ENCODE results near the gene IP6K3. TPM values are rescaled to one million over a fixed set of nuclear protein-coding genes. Genes with fewer than 3 reads are reported as not detected.

The IP6K3 gene
- total RNA-seq, 6 experiments from 2014 or later, result 0.25 to 0.83 (median 0.50) TPM; not detected in 2

GRCh38 chr6:33781131-33781975, 34.6 kb upstream of the IP6K3 start:
- TF ChIP-seq, protein P1, sequence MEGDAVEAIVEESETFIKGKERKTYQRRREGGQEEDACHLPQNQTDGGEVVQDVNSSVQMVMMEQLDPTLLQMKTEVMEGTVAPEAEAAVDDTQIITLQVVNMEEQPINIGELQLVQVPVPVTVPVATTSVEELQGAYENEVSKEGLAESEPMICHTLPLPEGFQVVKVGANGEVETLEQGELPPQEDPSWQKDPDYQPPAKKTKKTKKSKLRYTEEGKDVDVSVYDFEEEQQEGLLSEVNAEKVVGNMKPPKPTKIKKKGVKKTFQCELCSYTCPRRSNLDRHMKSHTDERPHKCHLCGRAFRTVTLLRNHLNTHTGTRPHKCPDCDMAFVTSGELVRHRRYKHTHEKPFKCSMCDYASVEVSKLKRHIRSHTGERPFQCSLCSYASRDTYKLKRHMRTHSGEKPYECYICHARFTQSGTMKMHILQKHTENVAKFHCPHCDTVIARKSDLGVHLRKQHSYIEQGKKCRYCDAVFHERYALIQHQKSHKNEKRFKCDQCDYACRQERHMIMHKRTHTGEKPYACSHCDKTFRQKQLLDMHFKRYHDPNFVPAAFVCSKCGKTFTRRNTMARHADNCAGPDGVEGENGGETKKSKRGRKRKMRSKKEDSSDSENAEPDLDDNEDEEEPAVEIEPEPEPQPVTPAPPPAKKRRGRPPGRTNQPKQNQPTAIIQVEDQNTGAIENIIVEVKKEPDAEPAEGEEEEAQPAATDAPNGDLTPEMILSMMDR (IDR thresholded peaks at IDR 0.05), result no peak
- Mint-ChIP-seq H3K27ac (peak overlapping the region; percentile 72), H3K4me1 (ENCODE audit: low read depth) (peaks cover 60% of the 10 kb centered on the region), H3K9me3 (no peaks in the 10 kb centered on the region), H3K36me3 (ENCODE audit: low read depth) (peaks cover 62% of the 10 kb centered on the region), H3K4me3 (peak overlapping the region; percentile 63), H3K27me3 (ENCODE audit: insufficient read depth) (peaks cover 2% of the 10 kb centered on the region; the same call in 1 of the 2 replicates)
- peak; percentile 11 for DNase-seq

- H3K36me3 Mint-ChIP-seq (ENCODE audit: low read depth), result peaks cover 66% of the 10 kb centered on the region
These were observed 33.2 kb upstream of the IP6K3 start for GRCh38 chr6:33779895-33780294.

DNA sequence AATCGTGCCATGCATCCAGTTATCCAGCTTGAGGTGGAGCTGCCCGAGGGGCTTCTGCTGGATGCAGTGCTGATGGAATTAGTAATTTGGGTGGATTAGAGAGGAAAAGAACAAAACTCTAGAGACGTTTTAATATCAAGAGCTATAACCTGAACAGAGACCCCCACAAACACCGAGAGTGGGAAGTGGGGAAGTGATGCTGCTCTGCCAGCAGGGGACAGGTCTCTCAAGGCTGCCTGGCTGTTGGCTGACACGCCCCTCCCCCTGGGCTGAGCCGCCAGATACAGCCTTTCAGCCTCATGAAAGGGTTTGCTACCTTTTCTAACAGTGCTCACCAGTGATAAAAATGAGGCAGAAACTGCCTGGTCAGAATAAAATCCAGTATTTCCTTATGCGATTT, 32.6 kb upstream of the IP6K3 start:
- Mint-ChIP-seq H3K36me3 (ENCODE audit: low read depth) (peaks cover 70% of the 10 kb centered on the region), H3K4me1 (ENCODE audit: low read depth) (peaks cover 45% of the 10 kb centered on the region), H3K27ac (no peak overlapping the region), H3K4me3 (no peak overlapping the region), H3K27me3 (ENCODE audit: insufficient read depth) (peaks cover 2% of the 10 kb centered on the region; the same call in 1 of the 2 replicates), H3K9me3 (no peaks in the 10 kb centered on the region)
- no peak for DNase-seq
- TF ChIP-seq, protein P1 (IDR thresholded peaks at IDR 0.05), result no peak

More at GRCh38 chr6:33779895-33780294, 33.2 kb upstream of the IP6K3 start:
- Mint-ChIP-seq H3K9me3 (no peaks in the 10 kb centered on the region), H3K4me1 (ENCODE audit: low read depth) (peaks cover 47% of the 10 kb centered on the region), H3K27me3 (ENCODE audit: insufficient read depth) (peaks cover 2% of the 10 kb centered on the region; the same call in 1 of the 2 replicates), H3K4me3 (no peak overlapping the region), H3K27ac (no peak overlapping the region)
- TF ChIP-seq, protein P1 (IDR thresholded peaks at IDR 0.05), result no peak
- DNase-seq, result no peak

DNA sequence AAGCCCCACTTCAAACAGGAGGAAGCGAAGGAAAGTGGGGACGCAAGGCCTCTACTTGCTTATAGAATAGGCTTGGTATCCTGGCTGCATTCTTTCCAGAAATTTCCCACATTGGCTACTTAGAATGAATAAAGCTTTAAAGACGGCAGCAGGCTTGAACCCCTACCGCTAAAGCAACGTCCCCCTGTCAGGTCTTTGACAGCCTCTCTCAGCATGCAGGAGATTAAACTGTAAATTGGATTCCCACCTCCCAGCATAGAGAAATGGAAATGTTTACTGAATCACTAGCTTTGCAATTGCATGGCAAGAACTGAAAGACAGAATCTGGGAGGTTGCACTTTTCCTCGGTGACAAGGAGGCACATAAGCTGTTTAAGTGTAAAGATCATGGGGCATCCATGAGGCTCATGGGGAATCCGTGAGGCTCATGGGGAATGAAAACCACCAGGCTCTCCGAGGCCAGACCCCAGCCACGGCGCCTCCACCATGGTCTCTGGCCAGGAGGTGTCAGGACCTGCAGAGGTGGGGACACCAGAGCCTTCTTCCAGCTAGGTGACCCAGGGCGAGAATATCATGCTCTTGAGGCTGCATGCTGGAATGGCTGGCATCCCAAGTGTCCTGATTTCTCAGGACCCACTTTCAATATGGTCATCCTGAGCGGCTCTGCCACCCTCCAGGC, 31.9 kb upstream of the IP6K3 start:
- Mint-ChIP-seq H3K9me3 (no peaks in the 10 kb centered on the region), H3K4me3 (no peak overlapping the region), H3K27me3 (ENCODE audit: insufficient read depth) (peaks cover 2% of the 10 kb centered on the region; the same call in 1 of the 2 replicates), H3K27ac (no peak overlapping the region), H3K4me1 (ENCODE audit: low read depth) (peaks cover 41% of the 10 kb centered on the region), H3K36me3 (ENCODE audit: low read depth) (peaks cover 64% of the 10 kb centered on the region)
- TF ChIP-seq, protein P1 (IDR thresholded peaks at IDR 0.05), result no peak
- no peak for DNase-seq

DNA sequence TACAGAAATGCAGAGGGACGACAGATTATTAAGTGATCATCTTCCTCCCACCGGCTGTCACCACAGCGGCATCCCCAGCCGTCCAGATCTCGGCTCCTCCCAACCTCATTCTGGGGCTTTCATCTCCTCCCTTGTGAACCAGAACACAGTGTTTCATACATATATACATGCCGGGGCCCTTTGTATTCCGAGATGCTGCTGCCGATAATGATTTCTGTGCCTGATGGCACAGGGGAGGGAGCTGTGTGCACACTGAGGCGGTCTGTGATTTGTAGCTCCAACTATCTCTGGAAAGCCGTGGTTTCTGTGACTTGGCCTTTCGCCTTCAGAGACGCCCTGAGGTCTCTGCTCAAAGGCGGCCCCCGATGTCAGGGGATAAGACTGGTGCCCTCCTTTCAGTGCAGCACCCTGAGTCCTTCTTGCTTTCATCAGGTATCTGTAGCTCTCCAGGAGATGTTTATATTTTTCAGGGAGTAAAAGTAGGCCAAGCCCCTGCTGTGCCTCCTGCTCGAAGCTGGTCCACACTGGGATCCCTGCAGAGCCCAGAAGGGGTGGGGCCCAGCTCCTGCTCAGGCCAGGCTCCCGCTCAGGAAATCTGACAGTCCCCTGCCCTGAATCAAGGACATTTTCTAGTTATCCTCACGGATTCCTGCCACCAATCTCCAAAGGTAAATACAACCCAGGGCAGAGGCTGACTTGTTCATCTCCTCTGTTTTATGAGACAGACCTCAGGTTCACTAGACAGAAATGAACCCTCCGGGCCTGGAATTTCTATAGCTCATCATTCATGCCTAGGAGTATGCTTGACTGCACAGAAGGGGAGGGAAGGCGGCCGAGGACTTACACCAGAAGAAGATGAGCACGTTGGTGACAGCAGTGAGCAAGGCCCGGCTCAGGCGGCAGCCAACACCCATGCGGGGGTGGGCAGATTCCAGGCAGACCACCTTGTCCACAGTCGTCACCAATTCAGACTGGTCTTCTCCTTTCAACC, 31.0 kb upstream of the IP6K3 start:
- no peak for DNase-seq
- peak overlapping the region; percentile 42; the same call in 1 of the 2 replicates for H3K27ac Mint-ChIP-seq
- peaks cover 63% of the 10 kb centered on the region for H3K36me3 Mint-ChIP-seq (ENCODE audit: low read depth)
- no peaks in the 10 kb centered on the region for H3K9me3 Mint-ChIP-seq
- H3K27me3 Mint-ChIP-seq (ENCODE audit: insufficient read depth), result peaks cover 2% of the 10 kb centered on the region; the same call in 1 of the 2 replicates
- H3K4me3 Mint-ChIP-seq, result no peak overlapping the region
- TF ChIP-seq, protein P1 (IDR thresholded peaks at IDR 0.05), result no peak
- peaks cover 42% of the 10 kb centered on the region for H3K4me1 Mint-ChIP-seq (ENCODE audit: low read depth)
